ENCODE measurements around the gene XYLT2. TPM values are rescaled to one million over a fixed set of nuclear protein-coding genes. Genes with fewer than 3 reads are reported as not detected.

Gene XYLT2
- total RNA-seq, 1 experiment from 2014 or later = 39.7 TPM

GRCh38 chr17:50397111-50397918 lies 51.4 kb downstream of the XYLT2 start, which contains the start of gene LRRC59 (continued):
- TF ChIP-seq ARID4B (CRISPR knock-in tag; IDR thresholded peaks at IDR 0.05; ENCODE audit: borderline replicate concordance) = peak; percentile 96; the same call in 1 of the 2 replicates
- TF ChIP-seq JUN (CRISPR knock-in tag; IDR thresholded peaks at IDR 0.05) = peak; percentile 86; the same call in 1 of the 2 replicates
- peak; percentile 99 for TF ChIP-seq HMGXB4 (CRISPR knock-in tag; IDR thresholded peaks at IDR 0.05)
- TF ChIP-seq KAT7 (CRISPR knock-in tag; IDR thresholded peaks at IDR 0.05; ENCODE audit: borderline replicate concordance) = peak; percentile 90; the same call in 1 of the 2 replicates
- 0 out of 2 replicates have a peak, but pooled peaks have one; percentile 88 for TF ChIP-seq MLX (CRISPR knock-in tag; IDR thresholded peaks at IDR 0.05)
- TF ChIP-seq TEAD1 (CRISPR knock-in tag; IDR thresholded peaks at IDR 0.05) = peak; percentile 97; the same call in 1 of the 2 replicates
- TF ChIP-seq RORB (CRISPR knock-in tag; IDR thresholded peaks at IDR 0.05) = no peak
- no peak for TF ChIP-seq OVOL2 (CRISPR knock-in tag; IDR thresholded peaks at IDR 0.05; ENCODE audit: borderline replicate concordance)
- TF ChIP-seq PRDM15 (CRISPR knock-in tag; IDR thresholded peaks at IDR 0.05) = no peak
- TF ChIP-seq MAX (CRISPR knock-in tag; IDR thresholded peaks at IDR 0.05) = peak; percentile 98
- TF ChIP-seq ATF1 (CRISPR knock-in tag; IDR thresholded peaks at IDR 0.05) = peak; percentile 89; the same call in 1 of the 2 replicates
- peak; percentile 97 for TF ChIP-seq FOXP1 (CRISPR knock-in tag; IDR thresholded peaks at IDR 0.05; ENCODE audit: borderline replicate concordance)
- peak; percentile 91; the same call in 1 of the 2 replicates for TF ChIP-seq ZBTB43 (CRISPR knock-in tag; IDR thresholded peaks at IDR 0.05)
- TF ChIP-seq ZNF232 (CRISPR knock-in tag; IDR thresholded peaks at IDR 0.05) = no peak; the same call in 1 of the 2 replicates
- peak; percentile 92 for TF ChIP-seq ZNF281 (CRISPR knock-in tag; IDR thresholded peaks at IDR 0.05)
- peak; percentile 74; the same call in 1 of the 2 replicates for TF ChIP-seq ZBTB21 (CRISPR knock-in tag; IDR thresholded peaks at IDR 0.05; ENCODE audit: borderline replicate concordance)
- peak; percentile 33; the same call in 1 of the 2 replicates for TF ChIP-seq ZNF121 (CRISPR knock-in tag; IDR thresholded peaks at IDR 0.05)
- TF ChIP-seq E2F5 (CRISPR knock-in tag; IDR thresholded peaks at IDR 0.05) = peak; percentile 50; the same call in 1 of the 2 replicates
- TF ChIP-seq CREB1 (CRISPR knock-in tag; IDR thresholded peaks at IDR 0.05) = peak; percentile 97
- TF ChIP-seq JAZF1 (CRISPR knock-in tag; IDR thresholded peaks at IDR 0.05) = no peak
